ENCODE measurements around the gene MITF.

Gene MITF

DNA sequence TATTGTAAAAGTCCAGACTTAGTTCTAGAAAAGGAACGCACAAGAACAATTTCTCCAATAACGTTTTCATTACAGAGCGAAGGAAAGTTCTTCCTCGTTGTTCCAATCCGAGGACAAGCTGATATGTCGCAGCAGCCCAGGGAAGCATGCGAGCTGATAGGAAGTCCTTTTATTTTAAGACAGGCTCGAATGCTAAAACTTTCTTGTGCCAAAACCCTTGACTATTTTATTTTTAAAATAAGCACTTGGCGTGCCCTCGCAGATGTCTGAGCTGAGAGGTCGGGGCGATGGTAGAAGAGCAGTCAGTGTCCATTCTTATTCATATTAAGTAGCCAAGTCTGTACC, 433 bp upstream of the MITF start:
- FAIRE-seq (no peak), DNase-seq (ENCODE audit: insufficient read length, low spot score) (no peak)
- TF ChIP-seq SPI1 (IDR thresholded peaks at IDR 0.05; ENCODE audit: low read depth, low read length), result no peak
- TF ChIP-seq POLR2A (IDR thresholded peaks at IDR 0.05; ENCODE audit: low read depth, low read length), result no peak
- no peak for TF ChIP-seq TAF1 (IDR thresholded peaks at IDR 0.05; ENCODE audit: low read depth, low read length)
- TF ChIP-seq POU2F2 (IDR thresholded peaks at IDR 0.05; ENCODE audit: low read depth, low read length), result no peak
- no peak for TF ChIP-seq PAX5 (IDR thresholded peaks at IDR 0.05; ENCODE audit: insufficient read depth, low read length, severe bottlenecking)
- TF ChIP-seq POLR2AphosphoS5 (IDR thresholded peaks at IDR 0.05; ENCODE audit: low read depth, low read length), result no peak

GRCh38 chr3:69740103-69741021, 1.1 kb downstream of the MITF start:
- TF ChIP-seq PAX5 (IDR thresholded peaks at IDR 0.05; ENCODE audit: insufficient read depth, low read length, severe bottlenecking) (no peak), TAF1 (IDR thresholded peaks at IDR 0.05; ENCODE audit: low read depth, low read length) (no peak), POU2F2 (IDR thresholded peaks at IDR 0.05; ENCODE audit: low read depth, low read length) (no peak), SPI1 (IDR thresholded peaks at IDR 0.05; ENCODE audit: low read depth, low read length) (no peak), POLR2A (IDR thresholded peaks at IDR 0.05; ENCODE audit: low read depth, low read length) (no peak), POLR2AphosphoS5 (IDR thresholded peaks at IDR 0.05; ENCODE audit: low read depth, low read length) (no peak)
- DNase-seq (ENCODE audit: insufficient read length, low spot score) (no peak), FAIRE-seq (no peak)

- FAIRE-seq (no peak), DNase-seq (ENCODE audit: insufficient read length, low spot score) (no peak)
- no peak for TF ChIP-seq PAX5 (IDR thresholded peaks at IDR 0.05; ENCODE audit: insufficient read depth, low read length, severe bottlenecking)
- TF ChIP-seq TAF1 (IDR thresholded peaks at IDR 0.05; ENCODE audit: low read depth, low read length), result no peak
- TF ChIP-seq POLR2AphosphoS5 (IDR thresholded peaks at IDR 0.05; ENCODE audit: low read depth, low read length), result no peak
- no peak for TF ChIP-seq POLR2A (IDR thresholded peaks at IDR 0.05; ENCODE audit: low read depth, low read length)
- no peak for TF ChIP-seq SPI1 (IDR thresholded peaks at IDR 0.05; ENCODE audit: low read depth, low read length)
- no peak for TF ChIP-seq POU2F2 (IDR thresholded peaks at IDR 0.05; ENCODE audit: low read depth, low read length)
Observed at GRCh38 chr3:69741032-69741767, 1.9 kb downstream of the MITF start.

DNA sequence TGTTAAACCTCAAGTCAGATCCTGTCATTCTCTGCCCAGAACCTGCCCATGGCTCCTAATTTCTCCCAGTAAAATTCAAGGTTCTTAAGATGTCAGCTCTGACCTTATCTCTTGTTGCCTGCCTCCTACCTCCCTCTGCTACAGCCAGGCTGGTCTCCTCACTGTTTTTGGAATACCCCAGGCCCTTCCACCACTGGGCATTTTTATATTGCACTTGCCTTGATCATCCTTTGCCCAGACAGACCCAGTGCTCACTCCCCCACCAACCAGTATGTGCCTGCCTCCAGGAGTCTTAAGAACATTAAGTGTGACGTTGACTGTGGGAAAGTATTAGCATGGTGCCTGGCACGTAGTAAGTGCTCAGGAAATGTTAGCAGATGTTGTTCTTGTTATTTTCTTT, 3.1 kb downstream of the MITF start:
- no peak for DNase-seq (ENCODE audit: insufficient read length, low spot score)
- no peak for TF ChIP-seq POU2F2 (IDR thresholded peaks at IDR 0.05; ENCODE audit: low read depth, low read length)
- TF ChIP-seq TAF1 (IDR thresholded peaks at IDR 0.05; ENCODE audit: low read depth, low read length), result no peak
- no peak for TF ChIP-seq POLR2AphosphoS5 (IDR thresholded peaks at IDR 0.05; ENCODE audit: low read depth, low read length)
- TF ChIP-seq PAX5 (IDR thresholded peaks at IDR 0.05; ENCODE audit: insufficient read depth, low read length, severe bottlenecking), result no peak

DNA sequence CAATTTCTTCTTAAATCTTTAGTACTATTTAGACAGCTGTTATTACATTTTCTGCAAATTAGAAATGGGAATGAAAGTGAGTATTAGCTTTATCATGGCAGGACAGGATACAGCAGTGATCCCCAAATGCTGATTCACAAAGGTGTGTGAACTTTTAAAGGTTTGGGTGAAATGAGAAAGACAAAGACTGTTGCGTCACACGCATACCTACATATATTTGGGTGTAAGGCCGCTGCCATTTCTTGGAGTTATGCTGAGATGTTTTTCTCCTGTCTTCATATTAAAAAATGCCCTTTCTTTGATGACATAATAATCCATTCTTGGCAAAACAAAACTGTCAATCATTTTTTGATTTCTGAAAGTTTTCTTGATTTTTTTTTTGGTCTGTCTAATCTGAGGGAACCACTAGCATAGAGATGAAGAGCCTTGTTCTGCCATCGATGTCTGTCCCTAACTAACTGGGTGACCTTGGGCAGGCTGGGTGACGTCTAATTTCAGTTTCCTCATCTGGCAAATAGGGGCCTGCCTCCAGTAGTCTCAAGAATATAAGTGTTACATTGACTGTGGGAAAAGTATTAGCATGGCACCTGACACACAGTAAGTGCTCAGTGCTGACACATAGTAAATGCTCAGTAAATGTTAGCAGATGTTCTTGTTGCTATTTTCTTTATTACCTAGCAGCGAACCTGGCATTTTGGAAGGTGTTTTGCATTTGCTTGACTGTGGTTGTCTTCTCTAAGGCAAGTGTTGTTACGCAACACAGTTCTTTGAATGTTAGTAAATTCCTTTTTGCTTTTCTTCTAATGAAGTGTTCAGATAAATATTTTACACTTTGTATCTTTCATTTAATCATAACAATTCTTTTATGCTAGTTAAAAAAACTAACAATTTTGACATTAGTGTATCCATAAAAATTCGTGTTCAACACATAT, 5.0 kb downstream of the MITF start:
- FAIRE-seq (no peak), DNase-seq (ENCODE audit: insufficient read length, low spot score) (no peak)
- TF ChIP-seq POU2F2 (IDR thresholded peaks at IDR 0.05; ENCODE audit: low read depth, low read length) (no peak), POLR2AphosphoS5 (IDR thresholded peaks at IDR 0.05; ENCODE audit: low read depth, low read length) (no peak), TAF1 (IDR thresholded peaks at IDR 0.05; ENCODE audit: low read depth, low read length) (no peak), PAX5 (IDR thresholded peaks at IDR 0.05; ENCODE audit: insufficient read depth, low read length, severe bottlenecking) (no peak), POLR2A (IDR thresholded peaks at IDR 0.05; ENCODE audit: low read depth, low read length) (no peak), SPI1 (IDR thresholded peaks at IDR 0.05; ENCODE audit: low read depth, low read length) (no peak)

More for the DNA sequence above, 3.1 kb downstream of the MITF start:
- FAIRE-seq, result no peak

- DNase-seq (ENCODE audit: insufficient read length, low spot score) (no peak), FAIRE-seq (no peak)
- no peak for TF ChIP-seq POU2F2 (IDR thresholded peaks at IDR 0.05; ENCODE audit: low read depth, low read length)
- TF ChIP-seq PAX5 (IDR thresholded peaks at IDR 0.05; ENCODE audit: insufficient read depth, low read length, severe bottlenecking), result no peak
Observed at GRCh38 chr3:69745505-69745904, 6.2 kb downstream of the MITF start.

DNA sequence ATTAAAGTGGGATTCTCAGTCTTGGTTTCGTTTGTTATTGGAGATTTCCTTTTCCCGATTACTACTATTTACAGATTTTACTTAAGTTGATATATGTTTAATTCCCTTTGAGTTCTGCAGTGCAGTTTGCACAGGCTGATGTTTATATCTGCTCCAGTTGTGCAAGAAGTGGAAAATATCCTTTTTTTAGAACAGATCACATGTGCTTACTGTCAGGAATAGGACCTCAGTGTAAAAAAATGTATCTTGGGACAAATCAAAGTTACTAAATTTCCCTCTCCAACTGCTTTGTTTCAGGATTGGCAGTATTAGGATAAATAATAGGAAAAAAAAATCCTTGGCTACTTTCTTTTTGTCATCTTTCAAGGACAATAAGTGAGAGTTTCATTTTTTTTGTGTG, 6.9 kb downstream of the MITF start:
- DNase-seq (ENCODE audit: insufficient read length, low spot score) (no peak), FAIRE-seq (no peak)
- TF ChIP-seq PAX5 (IDR thresholded peaks at IDR 0.05; ENCODE audit: insufficient read depth, low read length, severe bottlenecking) (no peak), POLR2AphosphoS5 (IDR thresholded peaks at IDR 0.05; ENCODE audit: low read depth, low read length) (no peak), POU2F2 (IDR thresholded peaks at IDR 0.05; ENCODE audit: low read depth, low read length) (no peak), TAF1 (IDR thresholded peaks at IDR 0.05; ENCODE audit: low read depth, low read length) (no peak), SPI1 (IDR thresholded peaks at IDR 0.05; ENCODE audit: low read depth, low read length) (no peak), POLR2A (IDR thresholded peaks at IDR 0.05; ENCODE audit: low read depth, low read length) (no peak)

- DNase-seq (ENCODE audit: insufficient read length, low spot score), result no peak
- TF ChIP-seq POU2F2 (IDR thresholded peaks at IDR 0.05; ENCODE audit: low read depth, low read length) (no peak), PAX5 (IDR thresholded peaks at IDR 0.05; ENCODE audit: insufficient read depth, low read length, severe bottlenecking) (no peak), POLR2A (IDR thresholded peaks at IDR 0.05; ENCODE audit: low read depth, low read length) (no peak), POLR2AphosphoS5 (IDR thresholded peaks at IDR 0.05; ENCODE audit: low read depth, low read length) (no peak)
- no peak for FAIRE-seq
Observed at GRCh38 chr3:69747511-69748258, 8.4 kb downstream of the MITF start.

Data from GM12891 (cell line).